Renal cortical epithelial cell (primary cell): ENCODE measurements around the gene BSPRY. TPM values are rescaled to one million over a fixed set of nuclear protein-coding genes. Genes with fewer than 3 reads are reported as not detected.

Experiments
- DNase-seq: peaks from one replicate; pipeline ENCODE4 v3.0.0-alpha.2; 2011; ENCODE audit warnings: low read depth
- total RNA-seq: library from RNA; depleted of rRNA; stranded (reverse); fragments of >200 nt; gene quantifications from 2 replicates; pipeline ENCODE4 v1.2.3, GENCODE V29; 2014

Gene BSPRY
- total RNA-seq = 0.45 and 22.4 TPM in 2 replicates

GRCh38 chr9:113349445-113350094, at the start of gene BSPRY:
Gene BSPRY (plus strand): TSS chr9:113349541. CDS start chr9:113349580, 39 bp downstream.
- no peak for DNase-seq

GRCh38 chr9:113299800-113300292, 49.5 kb upstream of the BSPRY start:
- DNase-seq = peak; percentile 35

GRCh38 chr9:113301548-113301947, 47.8 kb upstream of the BSPRY start:
- DNase-seq = no peak

- peak; percentile 87 for DNase-seq
Observed at GRCh38 chr9:113302792-113303418, 46.4 kb upstream of the BSPRY start, which contains the start of gene RNF183. Gene RNF183 (minus strand): TSS chr9:113303376. CDS start chr9:113298184, 5,192 bp downstream.

GRCh38 chr9:113306566-113306965, 42.8 kb upstream of the BSPRY start:
- DNase-seq = no peak

GRCh38 chr9:113307396-113307975, 41.9 kb upstream of the BSPRY start:
- DNase-seq = peak; percentile 41

GRCh38 chr9:113309204-113309813, 40.0 kb upstream of the BSPRY start:
- peak; percentile 40 for DNase-seq

- DNase-seq = no peak
Observed at GRCh38 chr9:113310538-113310937, 38.8 kb upstream of the BSPRY start.

GRCh38 chr9:113311961-113312360, 37.4 kb upstream of the BSPRY start:
- no peak for DNase-seq

- no peak for DNase-seq
Observed at GRCh38 chr9:113313261-113313660, 36.1 kb upstream of the BSPRY start.

GRCh38 chr9:113315231-113315630, 34.1 kb upstream of the BSPRY start:
- no peak for DNase-seq

- DNase-seq = no peak
Observed at GRCh38 chr9:113316030-113316429, 33.3 kb upstream of the BSPRY start.

- no peak for DNase-seq
Observed at GRCh38 chr9:113317777-113318176, 31.6 kb upstream of the BSPRY start.

- DNase-seq = no peak
Observed at GRCh38 chr9:113319054-113319453, 30.3 kb upstream of the BSPRY start.

- no peak for DNase-seq
Observed at GRCh38 chr9:113320051-113320450, 29.3 kb upstream of the BSPRY start.

- no peak for DNase-seq
Observed at GRCh38 chr9:113322671-113323070, 26.7 kb upstream of the BSPRY start.

GRCh38 chr9:113326230-113326629, 23.1 kb upstream of the BSPRY start:
- no peak for DNase-seq

- no peak for DNase-seq
Observed at GRCh38 chr9:113328045-113328782, 21.1 kb upstream of the BSPRY start.

- no peak for DNase-seq
Observed at GRCh38 chr9:113331780-113332179, 17.6 kb upstream of the BSPRY start.

GRCh38 chr9:113337714-113338113, 11.6 kb upstream of the BSPRY start:
- DNase-seq = no peak

GRCh38 chr9:113340011-113340699, 9.2 kb upstream of the BSPRY start, which contains the start of gene WDR31:
Gene WDR31 (minus strand): TSS chr9:113340275. CDS start chr9:113332022, 8,253 bp downstream.
- DNase-seq = peak; percentile 69
